Uterus (tissue), 4 donors: ENCODE results near the gene SLC36A3. TPM values are rescaled to one million over a fixed set of nuclear protein-coding genes. Genes with fewer than 3 reads are reported as not detected.
"Not testable (repeated sequence)": the region's sequence is repeated elsewhere in the genome, so short reads cannot be mapped to it uniquely, and the experiment has no call there.

Source experiments
- DNase-seq, 2 donors: peaks; one replicate each; pipeline ENCODE4 v3.0.0-alpha.2; 2019 to 2020
- H3K27ac ChIP-seq, 2 donors: fragments of 200-600 bp; sonication (generic); 1 replicate in 1 of 2; 2 replicates in 1 of 2; pipeline ENCODE4 v1.5.1; 2016 to 2018
- H3K27me3 ChIP-seq, 2 donors: fragments of 200-600 bp; sonication (generic); one replicate each; pipeline ENCODE4 v1.5.1; 2018 to 2019; ENCODE audit warnings: control low read depth in 1 of 2
- H3K36me3 ChIP-seq, 2 donors: fragments of 200-600 bp; sonication (generic); one replicate each; pipeline ENCODE4 v1.5.1; 2019; ENCODE audit warnings: control low read depth in 1 of 2
- H3K4me1 ChIP-seq, 2 donors: fragments of 200-600 bp; sonication (generic); one replicate each; pipeline ENCODE4 v1.5.1; 2018 to 2019; ENCODE audit warnings: control low read depth in 1 of 2
- H3K4me3 ChIP-seq, 2 donors: fragments of 200-600 bp; sonication (generic); 1 replicate in 1 of 2; 2 replicates in 1 of 2; pipeline ENCODE4 v1.5.1; 2018 to 2019; ENCODE audit warnings: mild to moderate bottlenecking in 1 of 2
- H3K9me3 ChIP-seq, 2 donors: fragments of 200-600 bp; sonication (generic); one replicate each; pipeline ENCODE4 v1.5.1; 2019; ENCODE audit warnings: control low read depth in 1 of 2
- POLR2A ChIP-seq, 2 donors: fragments of 450-650 bp; IDR thresholded peaks; one replicate each; pipeline ENCODE4 v1.6.1; 2016; ENCODE audit warnings: antibody characterized with exemption in 2 of 2, mild to moderate bottlenecking in 1 of 2, moderate library complexity in 1 of 2
- intact Hi-C: fragments of 100-400 bp; cut with DNase I; formaldehyde crosslinking; loops from one replicate; pipeline ENCODE4 v1.15.1; 2023; ENCODE audit warnings: low total_unique reads
- total RNA-seq, 4 donors: library from RNA; depleted of rRNA in 3 of 4; stranded (reverse); fragments of >200 nt in 3 of 4; gene quantifications; one replicate each; pipeline versions ENCODE4 v1.1.0 to v1.2.4, GENCODE V29; 2014 to 2023
- TF ChIP-seq, protein P1 (sequence below), 4 experiments: fragments of 200-600 bp in 2 of 4; fragments of 450-650 bp in 2 of 4; sonication (generic) in 2 of 4; IDR thresholded peaks; one replicate each; pipeline ENCODE4 v1.5.1; 2016 to 2019; ENCODE audit warnings: antibody characterized with exemption in 4 of 4, mild to moderate bottlenecking in 2 of 4, moderate library complexity in 1 of 4
- donor health status: DM: yes; HTN: yes; CAD: no.

The SLC36A3 gene
- total RNA-seq, 4 donors from 2014 or later, result not detected

DNA sequence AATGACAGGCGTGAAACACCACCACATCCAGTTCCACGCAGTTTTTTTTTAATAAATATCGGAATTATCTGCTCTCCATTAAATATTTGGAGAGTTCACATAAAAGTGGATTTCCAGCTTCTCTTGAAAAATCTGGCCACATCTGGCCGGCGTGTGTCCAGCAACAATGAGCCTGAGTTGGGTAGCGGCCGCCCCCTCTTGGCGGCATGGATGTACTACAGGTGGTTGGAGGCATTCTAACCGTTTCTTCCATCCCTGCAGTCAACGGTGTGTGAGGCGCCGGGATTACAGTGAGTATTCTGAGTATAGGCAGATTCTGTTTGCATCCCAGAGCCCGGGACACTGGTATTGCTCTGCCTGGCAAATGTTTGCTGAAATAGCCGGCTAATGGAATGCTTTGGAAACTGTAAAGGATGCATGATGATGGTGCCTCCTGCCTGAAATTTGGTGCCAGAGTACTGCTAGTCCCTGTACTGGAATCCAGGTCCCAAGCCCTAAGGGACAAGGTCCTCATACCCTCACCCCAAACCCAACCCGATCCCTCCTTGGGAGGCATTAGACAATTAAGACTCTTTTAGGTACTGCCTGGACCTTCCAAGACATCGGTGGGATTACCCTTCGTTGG lies 64.2 kb downstream of the SLC36A3 start:
- Histone ChIP-seq H3K9me3 (no peaks in the 10 kb centered on the region), H3K4me1 (peaks cover 0 to 8% of the 10 kb centered on the region in 2 donors), H3K36me3 (no peaks in the 10 kb centered on the region), H3K4me3 (peak overlapping the region; percentile 11 to 14), H3K27me3 (no peaks in the 10 kb centered on the region), H3K27ac (peak overlapping the region; percentile 74 to 77)
- TF ChIP-seq, protein P1, sequence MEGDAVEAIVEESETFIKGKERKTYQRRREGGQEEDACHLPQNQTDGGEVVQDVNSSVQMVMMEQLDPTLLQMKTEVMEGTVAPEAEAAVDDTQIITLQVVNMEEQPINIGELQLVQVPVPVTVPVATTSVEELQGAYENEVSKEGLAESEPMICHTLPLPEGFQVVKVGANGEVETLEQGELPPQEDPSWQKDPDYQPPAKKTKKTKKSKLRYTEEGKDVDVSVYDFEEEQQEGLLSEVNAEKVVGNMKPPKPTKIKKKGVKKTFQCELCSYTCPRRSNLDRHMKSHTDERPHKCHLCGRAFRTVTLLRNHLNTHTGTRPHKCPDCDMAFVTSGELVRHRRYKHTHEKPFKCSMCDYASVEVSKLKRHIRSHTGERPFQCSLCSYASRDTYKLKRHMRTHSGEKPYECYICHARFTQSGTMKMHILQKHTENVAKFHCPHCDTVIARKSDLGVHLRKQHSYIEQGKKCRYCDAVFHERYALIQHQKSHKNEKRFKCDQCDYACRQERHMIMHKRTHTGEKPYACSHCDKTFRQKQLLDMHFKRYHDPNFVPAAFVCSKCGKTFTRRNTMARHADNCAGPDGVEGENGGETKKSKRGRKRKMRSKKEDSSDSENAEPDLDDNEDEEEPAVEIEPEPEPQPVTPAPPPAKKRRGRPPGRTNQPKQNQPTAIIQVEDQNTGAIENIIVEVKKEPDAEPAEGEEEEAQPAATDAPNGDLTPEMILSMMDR (IDR thresholded peaks at IDR 0.05), result peak; percentile 60 to 92 (median 80)
- TF ChIP-seq POLR2A (IDR thresholded peaks at IDR 0.05), result no peak
- intact Hi-C loops, result loop anchor here (10.0 kb wide), 1 partner anchor 115 kb away; no protein-coding TSS in a partner anchor
- DNase-seq, result peak; percentile 85 to 87

DNA sequence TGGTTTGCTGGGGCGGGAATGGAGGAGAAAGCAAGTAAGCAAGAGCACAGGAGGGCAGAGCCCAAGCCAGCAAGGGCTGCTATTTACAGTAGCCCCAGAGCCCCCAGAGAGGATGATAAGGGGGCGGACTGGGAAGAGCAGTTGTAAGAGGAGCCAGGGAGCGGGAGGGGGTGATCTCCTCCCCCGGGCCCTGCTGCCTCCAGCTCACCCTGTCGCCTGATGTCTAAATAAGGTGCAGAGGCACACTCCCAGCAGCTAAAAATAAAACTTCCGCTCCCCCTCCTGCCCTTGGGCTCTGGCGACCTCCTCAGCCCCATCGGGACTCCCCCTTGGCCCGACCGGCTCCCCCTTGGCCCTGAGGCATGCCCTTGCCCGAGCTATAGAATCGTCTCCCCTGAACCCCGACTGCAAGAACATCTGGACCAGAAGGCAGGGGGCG lies 65.2 kb downstream of the SLC36A3 start:
- peak overlapping the region; percentile 11 to 14 for H3K4me3 ChIP-seq
- TF ChIP-seq, protein P1 (IDR thresholded peaks at IDR 0.05), result no peak
- TF ChIP-seq POLR2A (IDR thresholded peaks at IDR 0.05), result no peak
- no peaks in the 10 kb centered on the region for H3K9me3 ChIP-seq
- peaks cover 0 to 11% of the 10 kb centered on the region in 2 donors for H3K4me1 ChIP-seq
- H3K27ac ChIP-seq, result peak overlapping the region; percentile 74 to 77
- no peaks in the 10 kb centered on the region for H3K36me3 ChIP-seq
- intact Hi-C loops, result loop anchor here (10.0 kb wide), 1 partner anchor 114 kb away; no protein-coding TSS in a partner anchor
- DNase-seq, result peak; percentile 60 to 70
- H3K27me3 ChIP-seq, result no peaks in the 10 kb centered on the region

DNA sequence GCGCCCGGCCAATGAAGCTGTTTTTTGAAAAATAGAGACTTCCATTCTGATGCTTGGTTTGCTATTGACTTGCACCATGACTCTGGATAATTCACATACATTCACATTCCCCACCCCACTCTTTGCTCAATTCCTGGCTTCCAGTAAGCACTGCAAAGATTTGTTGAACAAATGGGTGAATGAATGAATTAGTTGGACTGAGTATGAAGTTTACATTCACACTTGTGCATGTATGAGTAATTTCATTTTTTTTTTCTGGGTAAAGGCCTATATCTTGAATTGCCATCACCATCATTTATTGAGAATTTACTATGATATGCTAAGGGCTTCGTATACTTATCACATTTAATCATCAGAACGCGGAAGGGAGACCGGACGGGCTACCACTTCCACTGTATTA lies 65.9 kb downstream of the SLC36A3 start:
- Histone ChIP-seq H3K36me3 (no peaks in the 10 kb centered on the region), H3K27me3 (no peaks in the 10 kb centered on the region), H3K9me3 (no peaks in the 10 kb centered on the region), H3K27ac (peak overlapping the region; percentile 74 to 77), H3K4me3 (peak overlapping the region in 1 of 2 donors; percentile 11), H3K4me1 (peaks cover 0 to 11% of the 10 kb centered on the region in 2 donors)
- TF ChIP-seq POLR2A (IDR thresholded peaks at IDR 0.05), result no peak
- TF ChIP-seq, protein P1 (IDR thresholded peaks at IDR 0.05), result no peak
- no peak for DNase-seq
- intact Hi-C loops, result loop anchor here (10.0 kb wide), 1 partner anchor 113 kb away; no protein-coding TSS in a partner anchor

DNA sequence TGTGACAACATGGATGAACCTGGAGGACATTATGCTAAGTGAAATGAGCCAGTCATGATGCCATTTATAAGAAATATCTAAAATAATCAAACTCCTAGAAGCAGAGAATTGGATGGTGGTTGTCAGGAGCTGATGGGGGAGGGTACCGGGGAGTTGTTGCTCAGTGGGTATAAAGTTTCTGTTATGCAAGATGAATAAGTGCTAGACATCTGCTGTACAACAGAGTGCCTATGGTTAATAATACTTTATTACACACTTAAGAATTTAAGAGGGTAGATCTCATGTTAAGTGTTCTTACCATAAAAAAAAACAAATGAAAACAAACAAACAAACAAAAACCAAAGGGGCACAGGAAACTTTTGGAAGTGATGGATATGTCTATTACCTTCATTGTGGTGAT lies 66.7 kb downstream of the SLC36A3 start:
- peaks cover 0 to 11% of the 10 kb centered on the region in 2 donors for H3K4me1 ChIP-seq
- no peaks in the 10 kb centered on the region for H3K36me3 ChIP-seq
- H3K9me3 ChIP-seq, result no peaks in the 10 kb centered on the region
- no peak overlapping the region for H3K4me3 ChIP-seq
- H3K27me3 ChIP-seq, result no peaks in the 10 kb centered on the region
- DNase-seq, result no peak
- TF ChIP-seq, protein P1 (IDR thresholded peaks at IDR 0.05), result no peak
- no peak overlapping the region for H3K27ac ChIP-seq
- intact Hi-C loops, result loop anchor here (10.0 kb wide), 1 partner anchor 112 kb away; no protein-coding TSS in a partner anchor

- H3K4me1 ChIP-seq, result peaks cover 0 to 11% of the 10 kb centered on the region in 2 donors
- DNase-seq, H3K9me3 ChIP-seq: not testable (repeated sequence)
These were observed 68.4 kb downstream of the SLC36A3 start for GRCh38 chr5:151235239-151235571.

More at GRCh38 chr5:151235239-151235571, 68.4 kb downstream of the SLC36A3 start:
- peak overlapping the region; percentile 79 to 82 for H3K27ac ChIP-seq
- intact Hi-C loops, result loop anchor here (10.0 kb wide), 1 partner anchor 110 kb away; no protein-coding TSS in a partner anchor
- H3K4me3 ChIP-seq, H3K36me3 ChIP-seq, H3K27me3 ChIP-seq: not testable (repeated sequence)
